Measurements from ENCODE around the gene TMEM178B. TPM values are rescaled to one million over a fixed set of nuclear protein-coding genes. Genes with fewer than 3 reads are reported as not detected.

TMEM178B gene
- polyA plus RNA-seq, 1 experiment, result 0.01 TPM

GRCh38 chr7:141355032-141355431 lies 281.2 kb downstream of the TMEM178B start:
- H3K27me3 ChIP-seq (ENCODE audit: control insufficient read depth, insufficient read depth, low read length), result no peaks in the 10 kb centered on the region
- CTCF ChIA-PET, result no interaction called here
- no peak for DNase-seq (ENCODE audit: low read depth, low spot score)
- no peak overlapping the region for H3K4me3 ChIP-seq (ENCODE audit: low read depth, low read length)
- POLR2A ChIA-PET, result no interaction called here
- H3K27ac ChIP-seq (ENCODE audit: low read depth, low read length), result no peak overlapping the region
- no peak for TF ChIP-seq CTCF (IDR thresholded peaks at IDR 0.05; ENCODE audit: low read depth, low read length)
- peaks cover 8% of the 10 kb centered on the region for H3K9me3 ChIP-seq (ENCODE audit: control insufficient read depth, insufficient read depth, low read length)

GRCh38 chr7:141356161-141356560 lies 282.3 kb downstream of the TMEM178B start:
- CTCF ChIA-PET, result no interaction called here

GRCh38 chr7:141358386-141358785 lies 284.5 kb downstream of the TMEM178B start:
- CTCF ChIA-PET, result no interaction called here
- DNase-seq (ENCODE audit: low read depth, low spot score), result no peak
- no peaks in the 10 kb centered on the region for H3K27me3 ChIP-seq (ENCODE audit: control insufficient read depth, insufficient read depth, low read length)
- no peak overlapping the region for H3K27ac ChIP-seq (ENCODE audit: low read depth, low read length)
- POLR2A ChIA-PET, result no interaction called here
- no peaks in the 10 kb centered on the region for H3K9me3 ChIP-seq (ENCODE audit: control insufficient read depth, insufficient read depth, low read length)
- no peak overlapping the region for H3K4me3 ChIP-seq (ENCODE audit: low read depth, low read length)
- no peak for TF ChIP-seq CTCF (IDR thresholded peaks at IDR 0.05; ENCODE audit: low read depth, low read length)

More at GRCh38 chr7:141356161-141356560, 282.3 kb downstream of the TMEM178B start:
- Histone ChIP-seq H3K27me3 (ENCODE audit: control insufficient read depth, insufficient read depth, low read length) (no peaks in the 10 kb centered on the region), H3K27ac (ENCODE audit: low read depth, low read length) (no peak overlapping the region), H3K9me3 (ENCODE audit: control insufficient read depth, insufficient read depth, low read length) (peaks cover 8% of the 10 kb centered on the region), H3K4me3 (ENCODE audit: low read depth, low read length) (no peak overlapping the region)
- POLR2A ChIA-PET, result no interaction called here
- TF ChIP-seq CTCF (IDR thresholded peaks at IDR 0.05; ENCODE audit: low read depth, low read length), result no peak
- DNase-seq (ENCODE audit: low read depth, low spot score), result no peak

GRCh38 chr7:141359262-141359661 lies 285.4 kb downstream of the TMEM178B start:
- no peaks in the 10 kb centered on the region for H3K9me3 ChIP-seq (ENCODE audit: control insufficient read depth, insufficient read depth, low read length)
- H3K4me3 ChIP-seq (ENCODE audit: low read depth, low read length), result no peak overlapping the region
- no peaks in the 10 kb centered on the region for H3K27me3 ChIP-seq (ENCODE audit: control insufficient read depth, insufficient read depth, low read length)
- DNase-seq (ENCODE audit: low read depth, low spot score), result no peak
- ChIA-PET POLR2A (no interaction called here), CTCF (no interaction called here)
- H3K27ac ChIP-seq (ENCODE audit: low read depth, low read length), result no peak overlapping the region
- TF ChIP-seq CTCF (IDR thresholded peaks at IDR 0.05; ENCODE audit: low read depth, low read length), result no peak

- Histone ChIP-seq H3K4me3 (ENCODE audit: low read depth, low read length) (no peak overlapping the region), H3K27ac (ENCODE audit: low read depth, low read length) (no peak overlapping the region), H3K27me3 (ENCODE audit: control insufficient read depth, insufficient read depth, low read length) (no peaks in the 10 kb centered on the region), H3K9me3 (ENCODE audit: control insufficient read depth, insufficient read depth, low read length) (no peaks in the 10 kb centered on the region)
- DNase-seq (ENCODE audit: low read depth, low spot score), result no peak
- TF ChIP-seq CTCF (IDR thresholded peaks at IDR 0.05; ENCODE audit: low read depth, low read length), result no peak
- POLR2A ChIA-PET, result no interaction called here
- CTCF ChIA-PET, result no interaction called here
Observed at GRCh38 chr7:141359740-141360415, 286.0 kb downstream of the TMEM178B start.
